ENCODE data around the gene ATXN7.

ATXN7 gene

GRCh38 chr3:63905731-63906620, 42.3 kb downstream of the ATXN7 start:
- DNase-seq, result no peak

DNA sequence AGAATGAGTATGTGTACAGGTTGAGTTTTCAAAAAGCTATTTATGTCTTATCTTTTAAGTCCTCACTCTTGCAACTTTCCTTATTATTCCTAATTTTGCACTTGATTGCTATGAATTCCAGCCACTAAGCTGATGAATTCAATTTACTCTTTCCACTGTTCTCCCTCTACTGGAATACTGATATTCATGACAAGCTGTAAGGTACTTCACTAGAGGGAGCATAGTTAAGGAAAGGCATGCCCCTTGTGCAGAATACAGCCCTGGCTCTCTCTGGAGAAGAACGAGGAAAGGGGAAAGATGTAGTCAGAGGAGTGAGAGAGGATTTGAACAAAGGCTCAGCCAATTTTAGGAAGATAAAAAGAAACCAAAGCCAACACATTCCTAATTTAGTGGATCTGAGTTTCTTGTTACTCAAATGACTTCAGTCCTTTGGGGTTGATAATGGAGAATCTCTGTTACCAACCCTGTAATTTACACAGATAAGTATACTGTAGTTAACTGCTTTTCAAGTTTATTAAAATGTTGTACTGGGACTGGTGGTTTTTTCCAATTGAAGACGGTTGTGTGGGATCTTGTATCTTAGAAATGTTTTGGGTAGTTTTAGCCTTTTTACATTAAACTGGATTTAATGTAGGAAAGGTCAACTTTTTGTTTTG, 44.5 kb downstream of the ATXN7 start:
- DNase-seq, result no peak

DNA sequence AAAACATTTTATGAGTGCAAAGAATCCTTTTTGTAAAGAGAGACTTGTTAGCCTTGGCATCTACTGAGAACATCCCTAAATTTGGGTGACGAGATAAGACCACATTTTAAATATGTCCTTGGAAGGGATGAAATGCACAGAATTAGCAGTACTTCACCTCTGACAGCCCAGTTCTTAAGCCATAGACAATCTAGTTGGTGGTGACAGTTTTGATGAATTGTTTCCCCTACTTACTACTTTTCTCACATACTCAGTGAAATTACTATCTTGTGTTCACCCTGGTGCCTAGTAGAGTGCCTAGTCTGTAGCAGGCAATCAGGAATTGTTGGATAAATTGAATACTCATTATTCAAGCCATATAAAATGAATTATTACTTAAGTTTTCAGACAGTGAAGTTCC, 45.1 kb downstream of the ATXN7 start:
- DNase-seq, result no peak

GRCh38 chr3:63909431-63909830, 45.8 kb downstream of the ATXN7 start:
- DNase-seq, result no peak

DNA sequence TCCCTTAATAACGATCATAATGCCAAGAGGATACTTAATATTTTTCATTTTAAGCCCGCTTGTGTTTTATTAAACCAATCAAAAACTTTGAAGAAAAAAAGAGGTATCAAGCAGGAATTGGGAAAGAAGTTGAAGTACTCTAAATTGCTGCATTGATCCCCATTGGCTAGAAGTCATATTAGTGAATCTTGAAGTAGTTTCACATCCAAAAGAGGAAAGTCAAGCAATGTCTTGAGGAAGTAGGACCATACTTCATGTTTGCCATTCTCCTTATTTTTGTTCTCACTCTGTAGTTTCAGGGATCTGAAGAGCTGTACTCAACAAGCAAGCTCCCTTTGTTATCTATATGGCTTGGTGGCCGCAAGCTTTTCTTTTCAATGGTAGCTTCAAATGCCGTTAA, 46.3 kb downstream of the ATXN7 start:
- no peak for DNase-seq

DNA sequence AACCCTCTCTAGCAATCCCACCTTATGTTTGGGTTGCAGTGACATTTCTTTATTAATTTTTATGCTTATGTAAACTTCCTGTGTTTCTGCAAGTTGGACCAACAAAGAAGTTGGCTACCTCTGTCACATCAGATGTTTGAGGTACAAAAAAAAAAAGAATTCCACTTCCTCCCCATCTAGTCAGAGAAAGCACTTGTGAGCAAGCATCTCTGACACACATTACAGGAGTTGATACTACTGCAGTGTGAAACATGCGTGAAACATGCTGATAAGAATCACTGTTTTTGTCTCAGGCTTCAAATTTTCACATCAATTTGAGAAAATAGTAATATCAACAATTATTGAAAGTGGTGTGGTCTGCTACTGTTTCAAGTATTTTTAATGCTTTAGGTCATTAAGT, 47.2 kb downstream of the ATXN7 start:
- DNase-seq, result no peak

DNA sequence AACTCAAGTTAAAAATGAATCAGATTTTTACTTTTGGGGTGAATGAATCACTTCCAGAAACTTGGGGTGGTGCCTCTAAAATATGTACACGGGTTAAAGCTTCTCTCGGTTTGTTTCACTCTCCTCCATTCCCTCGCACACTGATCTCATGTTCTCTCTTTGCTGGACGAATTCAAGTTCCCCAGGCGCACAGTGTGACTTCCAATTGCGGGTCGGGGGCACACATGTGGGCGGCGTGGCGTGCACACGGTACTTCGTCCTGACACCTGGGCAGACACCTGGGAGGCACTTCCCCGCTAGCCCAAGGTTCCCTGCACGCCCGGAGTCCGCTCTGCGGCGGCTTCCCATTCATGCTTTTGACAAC, 47.8 kb downstream of the ATXN7 start:
- no peak for DNase-seq

DNA sequence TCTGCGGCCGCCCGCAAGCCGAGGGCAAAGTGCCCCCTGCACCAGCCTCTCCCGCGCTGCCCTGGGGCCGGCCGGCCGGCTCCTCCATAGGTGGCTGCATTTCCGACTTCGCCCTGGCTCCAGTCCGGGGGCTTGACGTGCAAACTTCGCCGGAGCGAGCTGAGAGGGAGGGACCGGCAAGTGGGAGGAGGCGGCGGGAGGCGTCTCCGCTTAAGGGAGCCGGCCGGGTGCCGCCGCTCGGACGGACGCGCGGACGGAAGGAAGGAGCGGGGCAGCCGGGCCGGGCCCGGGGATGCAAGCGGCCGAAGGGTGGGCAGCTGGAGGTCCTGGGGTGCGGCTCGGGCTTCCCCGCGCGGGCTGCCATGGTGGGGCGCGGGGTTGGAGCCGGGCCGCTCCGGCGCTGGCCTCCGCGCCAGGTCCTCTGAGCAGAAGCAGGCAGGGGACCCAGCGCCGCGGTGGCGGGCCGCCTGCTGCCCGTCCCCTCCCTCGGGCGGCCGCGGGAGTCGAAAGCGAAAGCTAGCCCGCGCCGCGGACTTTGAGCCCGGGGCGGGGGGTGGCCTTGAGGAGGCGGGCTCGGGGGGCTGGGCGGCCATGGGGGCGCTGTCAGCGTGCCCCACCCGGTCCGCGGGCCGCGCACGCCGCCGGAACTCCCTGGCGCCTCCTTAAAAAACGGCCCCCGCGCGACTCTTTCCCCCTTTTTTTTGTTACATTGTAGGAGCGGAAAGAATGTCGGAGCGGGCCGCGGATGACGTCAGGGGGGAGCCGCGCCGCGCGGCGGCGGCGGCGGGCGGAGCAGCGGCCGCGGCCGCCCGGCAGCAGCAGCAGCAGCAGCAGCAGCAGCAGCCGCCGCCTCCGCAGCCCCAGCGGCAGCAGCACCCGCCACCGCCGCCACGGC, 48.5 kb downstream of the ATXN7 start, which contains the start of gene SCAANT1:
TSS of gene SCAANT1 (minus strand) at position 511 of the 895 bp plus-strand sequence.
- peak; percentile 71 to 80 for DNase-seq

GRCh38 chr3:63912768-63913588, 49.3 kb downstream of the ATXN7 start:
- no peak for DNase-seq

DNA sequence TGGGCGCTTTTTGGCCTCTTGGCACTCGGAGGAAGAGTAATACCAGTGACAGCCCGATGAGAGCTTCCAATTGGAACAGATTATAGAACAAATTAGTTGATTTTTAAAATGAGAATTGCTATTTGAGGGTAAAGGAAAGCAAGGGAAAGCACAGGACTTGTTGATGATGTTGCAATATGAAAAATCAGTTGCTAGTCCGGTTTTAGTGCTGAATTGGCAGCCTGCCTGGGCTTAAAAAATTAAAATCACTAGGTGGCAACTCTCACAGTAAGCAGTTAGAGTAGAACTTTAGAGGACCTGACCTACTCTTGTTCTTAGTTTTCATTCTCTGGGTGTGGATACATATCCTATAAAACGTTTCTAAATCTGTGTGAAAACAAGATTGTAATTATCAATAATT, 50.6 kb downstream of the ATXN7 start:
- no peak for DNase-seq

DNA sequence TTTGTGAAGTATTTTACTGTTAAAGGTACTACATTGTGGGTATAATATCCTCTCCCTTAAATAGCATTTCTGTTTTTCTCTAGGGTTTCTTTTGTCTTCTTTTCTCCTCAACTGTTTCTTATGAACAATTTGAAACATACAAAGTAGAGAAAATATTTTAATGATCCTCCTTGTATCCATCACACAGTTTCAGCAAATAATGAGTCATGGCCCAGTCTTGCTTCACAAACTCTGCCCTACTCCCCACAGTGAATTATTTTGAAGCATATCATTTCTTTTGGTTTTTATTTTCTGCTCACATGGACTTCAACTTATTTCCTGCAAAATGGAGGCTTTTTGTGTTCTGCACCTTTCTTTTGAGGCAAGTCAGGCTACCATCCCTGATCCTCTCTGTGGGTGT, 54.7 kb downstream of the ATXN7 start:
- DNase-seq, result no peak

DNA sequence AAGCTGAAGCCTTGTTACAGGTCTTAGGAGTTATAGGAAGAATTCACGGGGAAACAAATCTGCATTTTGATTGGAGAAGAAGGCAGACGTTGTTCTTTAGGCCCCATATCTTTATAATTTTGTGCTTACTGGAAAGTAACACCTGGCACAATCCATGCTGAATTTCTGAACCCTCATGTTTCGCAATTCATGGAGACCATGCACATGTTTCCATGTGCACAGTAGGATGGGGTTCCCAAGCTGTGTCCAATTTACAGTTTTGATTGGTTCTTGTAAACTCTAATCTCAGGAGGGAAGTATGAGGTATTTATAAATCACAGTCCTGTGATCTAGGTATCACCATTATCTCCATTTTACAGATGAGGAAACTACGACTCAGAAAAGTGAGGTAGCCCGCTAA, 56.3 kb downstream of the ATXN7 start:
- no peak for DNase-seq

GRCh38 chr3:63921741-63922482, 58.2 kb downstream of the ATXN7 start:
- peak in 1 of 2 donors; percentile 13 for DNase-seq

- DNase-seq, result no peak
Measured at GRCh38 chr3:63922491-63923199, 59.0 kb downstream of the ATXN7 start.

- DNase-seq, result no peak
Measured at GRCh38 chr3:63926309-63926708, 62.6 kb downstream of the ATXN7 start.

GRCh38 chr3:63927422-63928280, 64.0 kb downstream of the ATXN7 start:
- DNase-seq, result no peak

- no peak for DNase-seq
Measured at GRCh38 chr3:63931290-63931689, 67.6 kb downstream of the ATXN7 start.

DNA sequence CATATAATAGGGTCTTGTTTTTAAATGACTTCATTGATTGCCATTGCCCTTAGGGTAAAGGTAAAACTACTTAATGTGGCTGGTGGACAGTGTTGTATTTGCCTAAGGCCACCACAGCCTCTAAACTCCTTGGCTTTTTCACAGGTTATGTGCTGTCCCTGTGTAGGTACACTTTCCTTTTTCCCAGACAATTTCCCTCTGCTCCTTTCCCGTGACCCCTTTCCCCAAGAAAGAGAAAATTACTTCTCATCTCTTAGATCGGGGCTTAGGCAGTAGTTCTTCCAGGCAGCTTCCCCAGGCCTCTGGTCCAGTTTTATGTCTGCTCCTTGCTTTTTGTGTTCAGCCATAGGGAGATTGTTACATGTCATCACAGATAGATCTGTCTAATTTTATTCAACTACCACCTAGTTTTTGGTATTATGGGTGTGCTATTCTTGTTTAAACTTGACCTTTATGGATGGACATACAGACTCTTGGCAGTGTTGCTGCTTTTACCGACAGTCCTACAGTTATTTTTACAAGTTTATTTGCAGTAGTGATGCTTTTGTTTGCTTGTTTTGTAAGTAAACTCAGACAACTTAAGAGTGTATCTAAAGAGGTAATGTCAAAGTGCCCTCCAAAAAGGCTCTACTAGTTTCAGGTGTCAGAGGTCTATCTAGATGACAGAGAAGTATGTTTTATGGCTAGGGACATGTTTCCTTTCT, 69.0 kb downstream of the ATXN7 start:
- no peak for DNase-seq

DNA sequence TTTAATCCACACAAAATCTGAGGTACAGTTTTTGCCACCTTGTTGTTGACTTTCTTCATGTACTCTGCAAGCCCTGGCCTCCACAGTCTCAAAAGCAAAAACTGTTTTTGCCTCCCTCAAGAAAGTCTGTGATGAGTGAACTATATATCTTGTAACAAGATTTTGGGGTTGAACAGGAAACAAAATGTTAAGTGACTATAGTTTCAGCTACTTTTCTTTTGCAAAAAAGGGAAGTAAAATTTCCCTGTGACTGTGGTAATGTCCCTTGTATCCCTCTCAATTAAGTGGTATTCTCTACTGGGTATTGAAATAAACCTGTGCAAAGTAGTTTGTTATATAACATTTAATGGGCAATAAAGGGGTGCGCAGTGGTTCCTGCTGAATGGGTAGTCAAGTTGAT, 69.8 kb downstream of the ATXN7 start:
- DNase-seq, result no peak

Measured in hippocampal formation (tissue), 2 donors.